SK-N-SH treated with all-trans-retinoic acid at 6 μM for 48 hours (cell line): Measurements from ENCODE around the gene SLC10A3.

Experiments used
- ATAC-seq: fragments of 200-7000 bp; cut with Tn5 transposase; 3 replicates; pipeline ENCODE4 v1.9.1; 2020; ENCODE audit warnings: mild to moderate bottlenecking, moderate library complexity
- ARNTL ChIP-seq: fragments of 450-650 bp; formaldehyde crosslinking; IDR thresholded peaks from 2 replicates; pipeline ENCODE4 v1.5.0; 2020; ENCODE audit warnings: low read depth, mild to moderate bottlenecking, moderate library complexity, borderline replicate concordance
- CSDC2 ChIP-seq: fragments of 250-450 bp; sonication (Bioruptor Pico); IDR thresholded peaks from 2 replicates; pipeline ENCODE4 v1.5.0; 2020; ENCODE audit warnings: mild to moderate bottlenecking, moderate library complexity
- CSRNP3 ChIP-seq: fragments of 250-450 bp; sonication (Bioruptor Pico); IDR thresholded peaks from 2 replicates; pipeline ENCODE4 v1.5.1; 2021; ENCODE audit warnings: mild to moderate bottlenecking, moderate library complexity
- ESRRG ChIP-seq: fragments of 250-450 bp; sonication (Bioruptor Pico); IDR thresholded peaks from 2 replicates; pipeline ENCODE4 v1.6.1; 2021; ENCODE audit warnings: mild to moderate bottlenecking
- ISL1 ChIP-seq: fragments of 250-450 bp; sonication (Bioruptor Pico); IDR thresholded peaks from 2 replicates; pipeline ENCODE4 v2.1.2; 2022; ENCODE audit warnings: mild to moderate bottlenecking, moderate library complexity
- OSR1 ChIP-seq: fragments of 250-450 bp; sonication (Bioruptor Pico); IDR thresholded peaks from 2 replicates; pipeline ENCODE4 v1.8.0; 2022; ENCODE audit warnings: moderate library complexity, mild to moderate bottlenecking, inconsistent platforms
- PPARA ChIP-seq: fragments of 250-450 bp; sonication (Bioruptor Pico); IDR thresholded peaks from 2 replicates; pipeline ENCODE4 v1.5.0; 2020; ENCODE audit warnings: mild to moderate bottlenecking, borderline replicate concordance
- RARB ChIP-seq: fragments of 250-450 bp; sonication (Bioruptor Pico); IDR thresholded peaks from 2 replicates; pipeline ENCODE4 v1.8.0; 2021; ENCODE audit warnings: mild to moderate bottlenecking, moderate library complexity
- SNAI2 ChIP-seq: fragments of 250-450 bp; sonication (Bioruptor Pico); IDR thresholded peaks from 2 replicates; pipeline ENCODE4 v1.5.0; 2020; ENCODE audit warnings: mild to moderate bottlenecking, moderate library complexity
- TCF4 ChIP-seq: fragments of 250-450 bp; sonication (Bioruptor Pico); IDR thresholded peaks from 2 replicates; pipeline ENCODE4 v1.8.0; 2021; ENCODE audit warnings: mild to moderate bottlenecking, moderate library complexity, borderline replicate concordance
- TOX ChIP-seq: fragments of 250-450 bp; sonication (Bioruptor Pico); IDR thresholded peaks from 2 replicates; pipeline ENCODE4 v1.8.0; 2021; ENCODE audit warnings: mild to moderate bottlenecking, moderate library complexity, borderline replicate concordance
- TSHZ2 ChIP-seq: fragments of 250-450 bp; sonication (Bioruptor Pico); IDR thresholded peaks from 2 replicates; pipeline ENCODE4 v1.5.0; 2020; ENCODE audit warnings: mild to moderate bottlenecking, moderate library complexity
- ZC3H10 ChIP-seq: fragments of 250-450 bp; sonication (Bioruptor Pico); IDR thresholded peaks from 2 replicates; pipeline ENCODE4 v1.5.1; 2021; ENCODE audit warnings: mild to moderate bottlenecking, moderate library complexity
- ZFP3 ChIP-seq: fragments of 250-450 bp; sonication (Bioruptor Pico); IDR thresholded peaks from 2 replicates; pipeline ENCODE4 v1.5.0; 2020; ENCODE audit warnings: mild to moderate bottlenecking, moderate library complexity
- ZFP30 ChIP-seq: fragments of 450-650 bp; formaldehyde crosslinking; IDR thresholded peaks from 2 replicates; pipeline ENCODE4 v1.5.0; 2022; ENCODE audit warnings: mild to moderate bottlenecking, moderate library complexity
- ZNF565 ChIP-seq: fragments of 450-650 bp; formaldehyde crosslinking; conservative IDR thresholded peaks from 2 replicates; pipeline ENCODE4 v1.5.0; 2020; ENCODE audit warnings: low read depth, mild to moderate bottlenecking, moderate library complexity
- ZNF70 ChIP-seq: fragments of 450-650 bp; formaldehyde crosslinking; IDR thresholded peaks from 2 replicates; pipeline ENCODE4 v1.5.0; 2020; ENCODE audit warnings: mild to moderate bottlenecking, moderate library complexity
- ZNF8 ChIP-seq: fragments of 450-650 bp; formaldehyde crosslinking; IDR thresholded peaks from 2 replicates; pipeline ENCODE4 v1.5.0; 2020; ENCODE audit warnings: mild to moderate bottlenecking, moderate library complexity
- TF ChIP-seq, protein P1 (sequence below): fragments of 250-450 bp; sonication (Bioruptor Pico); IDR thresholded peaks from 2 replicates; pipeline ENCODE4 v1.5.1; 2020; ENCODE audit warnings: low read depth, mild to moderate bottlenecking, moderate library complexity
- TF ChIP-seq, protein P2 (sequence below): fragments of 250-450 bp; sonication (Bioruptor Pico); IDR thresholded peaks from 2 replicates; pipeline ENCODE4 v1.8.0; 2020; ENCODE audit warnings: mild to moderate bottlenecking, moderate library complexity, borderline replicate concordance

SLC10A3 gene

GRCh38 chrX:154443992-154444754, 46.3 kb downstream of the SLC10A3 start, which contains the start of gene FAM50A:
FAM50A (plus strand) TSS chrX:154444141; CDS start chrX:154444236, 95 bp downstream.
- TF ChIP-seq ZC3H10 (CRISPR knock-in tag): no peak
- no peak for TF ChIP-seq RARB (CRISPR knock-in tag)
- TF ChIP-seq, protein P1, sequence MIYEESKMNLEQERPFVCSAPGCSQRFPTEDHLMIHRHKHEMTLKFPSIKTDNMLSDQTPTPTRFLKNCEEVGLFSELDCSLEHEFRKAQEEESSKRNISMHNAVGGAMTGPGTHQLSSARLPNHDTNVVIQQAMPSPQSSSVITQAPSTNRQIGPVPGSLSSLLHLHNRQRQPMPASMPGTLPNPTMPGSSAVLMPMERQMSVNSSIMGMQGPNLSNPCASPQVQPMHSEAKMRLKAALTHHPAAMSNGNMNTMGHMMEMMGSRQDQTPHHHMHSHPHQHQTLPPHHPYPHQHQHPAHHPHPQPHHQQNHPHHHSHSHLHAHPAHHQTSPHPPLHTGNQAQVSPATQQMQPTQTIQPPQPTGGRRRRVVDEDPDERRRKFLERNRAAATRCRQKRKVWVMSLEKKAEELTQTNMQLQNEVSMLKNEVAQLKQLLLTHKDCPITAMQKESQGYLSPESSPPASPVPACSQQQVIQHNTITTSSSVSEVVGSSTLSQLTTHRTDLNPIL (CRISPR knock-in tag): no peak
- TF ChIP-seq ZNF8: no peak
- no peak for TF ChIP-seq ISL1

GRCh38 chrX:154443479-154443910, 46.9 kb downstream of the SLC10A3 start:
- peak; percentile 51 for ATAC-seq
- TF ChIP-seq PPARA (CRISPR knock-in tag) (no peak), TOX (CRISPR knock-in tag) (no peak), ZNF565 (CRISPR knock-in tag) (no peak), CSRNP3 (no peak), TCF4 (CRISPR knock-in tag) (no peak), ZC3H10 (CRISPR knock-in tag) (no peak), OSR1 (CRISPR knock-in tag) (no peak), ESRRG (CRISPR knock-in tag) (no peak), CSDC2 (CRISPR knock-in tag) (no peak), RARB (CRISPR knock-in tag) (no peak), ZFP3 (CRISPR knock-in tag) (no peak), ZNF70 (no peak), SNAI2 (no peak), TSHZ2 (CRISPR knock-in tag) (no peak), ZNF8 (no peak), ARNTL (CRISPR knock-in tag) (no peak), ZFP30 (CRISPR knock-in tag) (no peak)
- TF ChIP-seq, protein P2, sequence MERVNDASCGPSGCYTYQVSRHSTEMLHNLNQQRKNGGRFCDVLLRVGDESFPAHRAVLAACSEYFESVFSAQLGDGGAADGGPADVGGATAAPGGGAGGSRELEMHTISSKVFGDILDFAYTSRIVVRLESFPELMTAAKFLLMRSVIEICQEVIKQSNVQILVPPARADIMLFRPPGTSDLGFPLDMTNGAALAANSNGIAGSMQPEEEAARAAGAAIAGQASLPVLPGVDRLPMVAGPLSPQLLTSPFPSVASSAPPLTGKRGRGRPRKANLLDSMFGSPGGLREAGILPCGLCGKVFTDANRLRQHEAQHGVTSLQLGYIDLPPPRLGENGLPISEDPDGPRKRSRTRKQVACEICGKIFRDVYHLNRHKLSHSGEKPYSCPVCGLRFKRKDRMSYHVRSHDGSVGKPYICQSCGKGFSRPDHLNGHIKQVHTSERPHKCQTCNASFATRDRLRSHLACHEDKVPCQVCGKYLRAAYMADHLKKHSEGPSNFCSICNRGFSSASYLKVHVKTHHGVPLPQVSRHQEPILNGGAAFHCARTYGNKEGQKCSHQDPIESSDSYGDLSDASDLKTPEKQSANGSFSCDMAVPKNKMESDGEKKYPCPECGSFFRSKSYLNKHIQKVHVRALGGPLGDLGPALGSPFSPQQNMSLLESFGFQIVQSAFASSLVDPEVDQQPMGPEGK: no peak
- TF ChIP-seq, protein P1 (CRISPR knock-in tag): no peak
- TF ChIP-seq, all 23 proteins: peak for 0

More at GRCh38 chrX:154443992-154444754, 46.3 kb downstream of the SLC10A3 start, which contains the start of gene FAM50A:
- peak; percentile 74 for ATAC-seq

DNA sequence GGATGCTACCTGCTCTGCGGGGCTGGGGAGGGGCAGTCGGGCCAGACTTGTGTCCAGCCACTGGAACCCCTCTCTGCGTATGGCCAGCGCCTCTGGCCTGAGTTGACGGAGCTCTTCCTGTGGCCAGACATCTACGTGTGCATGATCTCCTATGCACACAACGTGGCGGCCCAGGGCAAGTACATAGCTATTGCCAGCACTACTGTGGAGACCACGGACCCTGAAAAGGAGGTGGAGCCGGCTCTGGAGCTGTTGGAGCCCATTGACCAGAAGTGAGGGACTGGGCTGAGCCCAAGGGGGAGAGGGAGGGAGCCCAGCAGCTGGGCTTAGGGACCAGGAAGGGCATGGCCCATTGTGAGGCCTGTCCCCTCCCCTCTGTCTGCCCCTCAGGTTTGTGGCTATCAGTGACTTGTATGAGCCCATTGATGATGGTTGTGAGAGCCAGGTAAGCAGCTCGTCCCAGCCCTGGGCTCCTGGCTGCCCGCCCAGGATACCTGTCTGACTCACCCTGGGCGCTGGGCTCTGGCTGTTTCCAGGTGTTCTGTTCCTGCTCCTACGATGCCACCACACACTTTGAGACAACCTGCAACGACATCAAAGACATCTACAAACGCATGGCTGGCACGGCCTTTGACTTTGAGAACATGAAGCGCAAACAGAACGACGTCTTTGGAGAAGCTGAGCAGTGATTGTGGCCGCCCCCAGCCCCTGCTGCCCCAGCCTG, 48.3 kb downstream of the SLC10A3 start:
- no peak for ATAC-seq

More for the DNA sequence above, 48.3 kb downstream of the SLC10A3 start:
- TF ChIP-seq RARB (CRISPR knock-in tag) (no peak), PPARA (CRISPR knock-in tag) (no peak), TOX (CRISPR knock-in tag) (no peak), ZFP30 (CRISPR knock-in tag) (no peak), ZNF565 (CRISPR knock-in tag) (no peak), CSRNP3 (no peak)
- TF ChIP-seq, protein P1 (CRISPR knock-in tag): no peak
